GM18499 (cell line): ENCODE results near the gene FERMT1.
"Not testable (repeated sequence)": the region's sequence is repeated elsewhere in the genome, so short reads cannot be mapped to it uniquely, and the experiment has no call there.

Experiments used
- ATAC-seq: cut with Tn5 transposase; IDR thresholded peaks from one replicate; pipeline ENCODE4 v1.9.1; 2021; ENCODE audit warnings: moderate number of reproducible peaks; ENCODE audit not compliant: insufficient read depth, unreplicated experiment

FERMT1 gene

DNA sequence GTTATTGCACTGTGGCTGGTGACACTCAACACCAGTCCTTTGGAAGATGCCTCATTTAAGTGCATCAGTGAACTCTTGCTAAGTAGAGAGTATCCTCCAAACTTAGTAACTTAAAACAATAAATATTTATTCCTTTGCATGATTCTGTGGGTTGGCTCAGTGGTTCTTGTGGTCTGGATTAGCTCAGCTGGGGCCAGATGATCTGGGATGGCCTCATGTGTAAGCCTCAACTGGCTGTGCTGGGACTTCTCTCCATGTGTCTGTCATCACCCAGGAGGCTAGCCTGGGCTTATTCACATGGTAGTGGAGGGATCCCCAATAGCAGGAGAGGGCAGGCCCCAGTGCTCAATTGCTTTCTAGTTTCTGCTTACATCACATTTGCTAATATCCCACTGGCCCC, 77.3 kb downstream of the FERMT1 start:
- ATAC-seq = no peak

DNA sequence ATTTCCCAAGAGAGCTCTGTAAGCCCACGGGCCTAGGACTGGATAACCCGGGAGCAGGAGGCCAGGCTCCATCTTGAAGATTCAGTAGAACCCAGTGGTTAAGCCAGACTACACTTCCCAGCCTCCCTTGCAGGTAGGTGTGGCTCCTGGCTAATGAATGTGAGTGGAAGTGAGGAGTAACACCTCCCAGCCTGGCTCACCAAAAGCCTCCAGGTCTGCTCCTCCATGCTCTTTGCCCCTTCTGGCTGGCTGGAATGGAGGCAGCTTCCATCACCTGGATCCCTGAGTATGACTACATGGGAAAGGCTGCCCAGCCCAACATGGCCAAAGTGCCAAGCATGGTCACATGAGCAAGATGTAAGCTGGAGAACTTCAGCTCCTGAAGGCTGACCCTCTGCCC, 78.7 kb downstream of the FERMT1 start:
- no peak for ATAC-seq

DNA sequence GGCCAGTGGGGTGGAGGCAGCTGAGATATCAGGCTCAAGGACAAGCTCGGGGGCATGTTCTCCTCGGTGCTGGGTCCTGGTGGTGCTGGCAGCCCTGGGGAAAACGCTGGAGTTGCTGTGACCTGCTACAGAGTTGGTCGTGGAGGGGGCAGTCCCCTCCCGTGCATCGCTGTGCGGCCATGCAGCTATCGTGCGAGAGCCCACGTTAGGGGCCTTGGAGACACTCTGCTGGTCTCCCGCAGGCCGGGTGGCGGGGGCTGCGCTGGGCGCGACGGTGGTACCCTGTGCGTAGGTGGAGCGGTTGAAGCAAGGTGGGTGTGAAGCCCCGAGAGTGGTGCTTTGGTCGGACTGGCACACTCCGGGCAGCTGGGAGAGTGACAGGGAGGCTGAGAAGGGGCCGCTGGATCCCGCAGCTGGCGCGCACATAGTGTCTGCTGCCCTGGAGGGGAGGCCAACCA, 81.0 kb downstream of the FERMT1 start:
- ATAC-seq = no peak

DNA sequence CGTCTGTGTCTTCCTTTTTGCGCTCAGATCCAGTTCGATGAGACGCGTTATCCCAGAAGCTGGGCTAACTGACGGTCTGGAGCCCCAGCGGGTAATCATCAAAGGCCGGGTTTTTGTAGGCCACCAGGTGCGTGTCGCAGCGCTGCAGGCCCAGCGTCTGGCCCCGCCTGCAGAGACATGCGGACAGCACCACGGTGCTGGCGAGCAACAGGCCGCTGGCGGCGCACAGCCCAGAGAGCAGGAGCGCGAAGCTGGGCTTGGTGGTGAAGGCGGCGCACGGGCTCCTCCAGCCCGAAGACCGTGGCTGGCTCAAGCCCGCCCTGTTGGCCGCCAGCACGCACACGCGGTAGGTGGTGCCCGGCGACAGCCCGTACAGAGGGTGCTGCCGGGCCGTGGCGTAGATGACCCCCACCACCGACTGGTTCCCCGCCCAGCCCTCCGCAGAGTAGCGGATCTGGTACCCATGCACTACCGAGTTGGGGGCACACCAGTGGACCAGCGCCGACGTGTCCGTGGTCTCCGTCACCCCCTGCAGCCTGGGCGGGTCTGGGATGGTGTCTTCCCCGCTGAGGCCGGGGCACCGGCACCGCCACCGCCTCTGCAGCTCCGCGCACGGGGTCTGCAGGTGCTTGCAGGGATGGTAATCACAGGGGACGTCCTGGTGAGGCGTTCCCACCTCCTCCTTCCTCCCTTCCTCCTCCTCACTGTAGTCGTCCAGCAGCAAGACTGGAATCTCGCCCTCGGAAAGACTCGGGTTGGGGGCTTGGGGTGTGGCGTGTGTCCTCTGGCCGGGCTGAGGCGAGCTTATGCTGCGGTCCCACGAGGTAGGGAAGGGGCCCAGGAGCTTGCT, 81.6 kb downstream of the FERMT1 start:
- ATAC-seq = no peak

DNA sequence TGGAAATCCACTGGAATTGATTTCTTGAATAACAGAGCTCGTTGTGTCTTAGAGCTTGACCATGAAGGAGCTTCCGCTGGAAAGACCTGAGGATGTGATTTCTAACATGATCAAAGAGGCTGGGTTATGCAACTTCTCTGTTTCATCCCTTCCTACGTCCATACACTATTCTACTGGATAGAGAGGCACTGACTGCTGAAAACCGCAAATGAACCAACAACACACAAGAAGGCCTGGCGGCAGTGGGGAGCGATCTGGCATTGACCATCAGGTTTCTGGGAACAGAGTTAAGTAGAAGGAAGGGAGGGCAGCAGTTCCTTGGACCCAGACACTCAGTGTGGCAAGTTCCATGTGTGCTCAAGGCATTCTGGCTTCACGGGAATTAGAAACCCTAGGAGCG, 82.3 kb downstream of the FERMT1 start:
- ATAC-seq = no peak

DNA sequence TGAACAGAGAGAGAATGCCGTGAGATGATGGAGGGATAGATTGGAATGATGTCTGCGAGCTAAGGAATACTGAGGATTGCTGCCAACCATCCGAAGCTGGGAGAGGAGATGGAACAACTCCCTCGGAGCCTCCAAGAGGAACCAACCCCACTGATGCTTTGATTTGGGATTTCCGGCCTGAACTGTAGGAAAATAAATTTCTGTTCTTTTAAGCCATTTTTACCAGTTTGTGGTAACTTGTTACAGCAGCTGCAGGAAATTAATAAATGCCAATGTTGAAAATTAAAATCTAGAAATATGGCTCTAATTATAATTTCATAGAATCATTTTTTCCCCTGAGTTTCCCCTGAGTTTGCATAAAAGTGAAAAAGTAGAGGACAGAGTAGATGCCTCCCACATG, 83.1 kb downstream of the FERMT1 start:
- ATAC-seq = no peak

DNA sequence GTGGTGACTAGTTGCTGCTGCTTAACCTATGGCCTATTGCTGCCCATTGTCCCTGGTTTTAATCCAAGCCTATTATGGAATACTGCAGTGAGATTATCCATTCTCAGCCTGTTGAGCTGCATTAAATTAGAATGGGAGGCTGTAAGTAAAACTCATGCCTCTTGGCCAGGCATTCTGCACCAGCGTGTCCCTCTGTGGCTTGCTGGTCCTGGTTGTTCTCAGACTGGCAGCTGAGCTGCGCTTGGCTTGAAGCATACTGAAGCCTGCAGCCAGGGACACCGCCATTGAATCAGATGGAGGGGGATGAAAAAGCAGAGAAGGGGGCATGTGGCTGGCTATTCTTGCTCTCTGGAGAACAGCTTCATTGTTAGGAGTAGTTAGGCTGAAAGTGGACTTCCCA, 84.6 kb downstream of the FERMT1 start:
- no peak for ATAC-seq

DNA sequence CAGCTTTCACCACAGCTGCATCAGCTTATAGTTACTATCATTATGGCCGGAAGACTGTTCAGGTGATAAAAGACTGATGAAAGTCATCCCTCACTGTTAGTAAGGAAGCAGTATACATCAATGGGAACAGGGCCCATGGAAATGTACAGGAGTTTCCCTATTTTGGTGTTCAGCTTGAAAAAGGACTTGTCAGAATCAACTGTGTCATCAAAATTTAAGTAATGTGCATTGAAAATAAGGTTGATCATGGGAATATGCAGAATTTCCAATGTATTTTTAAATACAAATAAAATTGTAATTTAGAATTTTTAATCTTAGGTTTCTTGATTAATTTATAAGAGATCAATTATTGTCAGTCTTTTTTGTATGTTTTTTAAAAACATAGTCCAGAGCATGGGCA, 85.7 kb downstream of the FERMT1 start:
- ATAC-seq = no peak

DNA sequence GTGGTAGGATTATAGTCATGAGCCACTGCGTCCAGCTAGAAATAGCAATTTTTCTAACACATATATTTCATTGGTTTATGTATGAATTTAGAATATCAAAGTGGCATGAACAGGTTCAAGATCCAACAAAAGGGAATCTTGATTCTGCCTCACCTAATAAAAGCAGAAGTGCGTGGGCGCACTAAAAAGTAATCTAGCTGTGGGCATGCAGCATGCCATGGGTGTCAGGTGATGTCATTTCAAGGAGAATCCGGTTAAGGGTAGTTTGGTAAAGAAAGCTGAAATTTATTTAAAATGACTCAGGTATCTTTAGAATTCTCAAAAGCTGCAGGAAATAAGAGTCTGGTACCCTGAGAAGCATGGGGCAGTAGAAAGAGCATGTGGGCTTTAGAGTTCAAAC, 86.6 kb downstream of the FERMT1 start:
- no peak for ATAC-seq

DNA sequence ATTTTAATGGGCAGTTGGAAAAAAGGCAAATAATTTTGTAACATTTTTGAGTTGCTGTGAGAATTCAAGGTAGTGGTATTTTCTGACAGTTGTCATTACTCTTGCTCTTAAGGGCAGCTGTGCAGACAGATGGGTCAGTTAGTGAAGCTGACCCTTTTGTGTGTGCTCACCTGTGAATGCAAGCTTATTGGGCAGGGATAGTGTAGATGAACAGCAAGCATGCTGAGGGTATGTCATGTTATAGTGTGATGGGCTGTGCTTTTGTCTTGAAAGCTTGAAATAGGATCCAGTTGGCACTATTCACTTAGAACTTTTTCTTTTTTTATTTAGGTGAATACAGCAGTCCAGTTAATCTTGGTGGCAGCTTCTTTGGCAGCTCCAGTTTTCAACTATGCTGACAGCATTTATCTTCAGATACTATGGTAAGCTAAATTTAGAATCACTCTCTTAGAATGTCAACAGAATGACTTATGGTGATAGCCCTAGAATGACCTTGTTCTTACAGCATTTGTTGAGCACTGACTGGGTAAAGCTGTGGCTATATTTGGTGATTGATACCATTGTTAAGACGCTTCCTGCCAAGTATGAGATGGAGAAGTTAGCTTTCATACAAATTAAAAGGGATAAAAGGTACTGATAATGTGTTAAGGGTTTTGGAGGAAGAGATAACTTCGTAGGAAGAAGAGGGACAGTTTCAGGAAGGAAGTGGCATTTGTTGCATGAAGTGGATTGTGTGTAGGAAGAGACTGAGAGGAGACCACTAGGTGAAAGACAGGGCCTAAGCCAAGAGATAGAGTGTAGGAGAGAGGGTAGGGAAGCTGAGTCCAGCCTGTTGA, 88.5 kb downstream of the FERMT1 start:
- ATAC-seq = no peak

DNA sequence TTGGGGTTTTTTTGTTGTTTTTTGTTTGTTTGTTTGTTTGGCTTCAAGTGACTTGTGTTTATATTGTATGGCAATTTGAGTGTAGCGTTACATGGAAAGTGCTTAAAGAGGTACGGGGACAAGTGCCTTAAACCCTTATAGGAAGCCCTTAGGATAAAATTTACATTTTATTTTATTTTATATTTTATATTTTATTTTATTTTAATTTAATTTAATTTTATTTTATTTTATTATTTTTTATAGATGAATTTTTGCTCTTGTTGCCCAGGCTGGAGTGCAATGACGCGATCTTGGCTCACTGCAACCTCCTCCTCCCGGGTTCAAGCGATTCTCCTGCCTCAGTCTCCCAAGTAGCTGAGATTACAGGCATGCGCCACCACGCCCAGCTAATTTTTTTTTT, 89.9 kb downstream of the FERMT1 start:
- not testable (repeated sequence) for ATAC-seq

DNA sequence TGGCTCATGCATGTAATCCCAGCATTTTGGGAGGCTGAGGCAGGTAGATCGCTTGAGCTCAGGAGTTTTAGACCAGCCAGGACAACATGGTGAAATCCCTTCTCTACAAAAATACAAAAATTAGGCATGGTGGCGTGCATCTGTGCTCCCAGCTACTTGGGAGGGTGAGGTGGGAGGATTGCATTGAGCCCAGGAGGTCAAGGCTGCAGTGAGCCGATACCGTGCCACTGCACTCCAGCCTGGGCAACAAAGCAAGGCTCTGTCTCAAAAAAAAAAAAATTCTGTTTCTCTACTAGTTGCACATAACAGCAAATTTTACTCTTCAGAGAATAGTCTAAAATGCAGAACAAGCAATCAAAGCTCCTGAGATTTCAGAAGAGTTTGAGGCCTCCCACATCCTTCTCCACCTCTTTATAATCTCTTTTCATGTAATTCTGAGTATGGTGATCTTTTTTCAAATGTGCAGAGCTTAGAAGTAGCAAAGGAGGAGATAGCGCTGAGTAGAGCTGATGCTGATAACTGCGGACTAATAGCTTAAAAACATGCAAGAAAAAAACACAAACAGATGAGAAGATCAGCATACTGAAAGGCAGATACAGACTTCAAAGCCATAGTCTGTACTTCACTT, 92.3 kb downstream of the FERMT1 start:
- ATAC-seq = no peak

DNA sequence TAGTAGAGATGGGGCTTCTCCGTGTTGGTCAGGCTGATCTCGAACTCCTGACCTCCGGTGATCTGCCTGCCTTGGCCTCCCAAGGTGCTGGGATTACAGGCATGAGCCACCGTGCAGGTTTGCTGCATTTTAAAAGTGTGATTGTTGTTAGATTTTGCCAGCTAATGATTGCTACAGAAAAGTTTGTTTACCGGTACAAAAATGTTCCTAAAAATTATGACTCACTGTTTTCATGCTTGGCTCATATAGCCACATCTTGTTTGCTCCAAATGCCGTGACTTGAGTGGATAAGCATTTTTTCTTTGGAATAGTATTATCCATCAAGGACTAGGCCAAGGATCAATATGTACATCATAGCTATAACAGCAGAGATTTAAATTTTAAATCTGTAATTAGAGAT, 93.3 kb downstream of the FERMT1 start:
- no peak for ATAC-seq

DNA sequence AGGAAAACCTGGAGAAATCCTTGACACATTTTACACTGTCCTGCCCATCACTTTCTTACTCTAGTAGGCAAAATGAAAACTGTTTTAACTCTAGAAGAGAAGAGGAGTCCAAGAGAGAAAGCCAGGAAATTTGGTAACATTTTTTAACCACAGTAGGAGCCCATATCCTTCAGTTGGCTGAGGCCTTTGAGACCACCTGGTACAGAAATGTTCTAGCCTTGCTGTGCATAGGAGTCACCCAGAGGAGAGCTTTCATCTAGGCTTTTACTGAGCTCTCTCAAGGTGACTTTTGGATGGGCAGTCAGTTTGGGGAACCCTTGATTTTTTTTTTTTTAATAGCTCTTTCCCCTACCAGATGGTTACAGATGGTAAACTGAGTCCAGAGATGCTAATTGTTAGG, 94.0 kb downstream of the FERMT1 start:
- no peak for ATAC-seq

DNA sequence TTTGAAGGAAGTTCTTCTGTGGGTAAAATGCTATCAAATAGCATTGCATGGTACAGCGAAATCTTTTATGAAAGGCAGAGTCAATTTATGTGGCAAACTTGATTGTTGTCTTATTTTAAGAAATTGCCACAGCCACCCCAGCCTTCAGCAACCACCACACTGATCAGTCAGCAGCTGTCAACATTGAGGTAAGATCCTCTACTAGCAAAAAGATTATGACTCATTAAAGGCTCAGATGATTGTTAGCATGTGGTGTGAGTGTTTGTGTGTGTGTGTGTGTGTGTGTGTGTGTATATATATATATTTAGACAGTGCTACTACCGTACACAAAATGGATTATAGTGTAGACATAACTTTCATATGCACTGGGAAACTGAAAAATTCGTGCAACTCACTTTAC, 96.8 kb downstream of the FERMT1 start:
- no peak for ATAC-seq
